ENCODE data around the gene MYLK.
A peak's percentile ranks its signal among the peaks of the same experiment; 100 is the strongest.
"Not testable (repeated sequence)": the region's sequence is repeated elsewhere in the genome, so short reads cannot be mapped to it uniquely, and the experiment has no call there.

Gene MYLK

GRCh38 chr3:123884203-123884831 is at the start of gene MYLK:
Gene MYLK (minus strand): TSS chr3:123884332. CDS start chr3:123793841, 90,491 bp downstream.
- peak; percentile 24 for DNase-seq

DNA sequence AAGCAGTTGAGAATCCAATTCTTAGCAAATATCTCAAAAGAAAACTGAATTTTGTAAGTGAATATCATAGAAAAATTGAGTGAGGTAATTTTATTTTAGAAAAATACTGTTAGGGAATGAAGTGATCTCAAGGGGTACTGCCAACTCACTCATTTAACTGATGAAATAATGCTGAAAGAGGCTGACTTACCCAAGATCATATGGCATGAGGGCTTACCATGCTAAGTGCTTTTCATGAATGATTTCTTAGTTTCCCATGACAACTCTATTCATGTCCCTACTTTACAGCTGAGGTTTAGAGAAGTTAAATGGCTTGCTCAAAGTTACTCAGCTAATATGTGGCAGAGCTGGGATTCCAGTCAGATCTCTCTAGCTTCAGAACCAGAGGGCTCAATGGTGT is 46.3 kb upstream of the MYLK start:
- DNase-seq: no peak

DNA sequence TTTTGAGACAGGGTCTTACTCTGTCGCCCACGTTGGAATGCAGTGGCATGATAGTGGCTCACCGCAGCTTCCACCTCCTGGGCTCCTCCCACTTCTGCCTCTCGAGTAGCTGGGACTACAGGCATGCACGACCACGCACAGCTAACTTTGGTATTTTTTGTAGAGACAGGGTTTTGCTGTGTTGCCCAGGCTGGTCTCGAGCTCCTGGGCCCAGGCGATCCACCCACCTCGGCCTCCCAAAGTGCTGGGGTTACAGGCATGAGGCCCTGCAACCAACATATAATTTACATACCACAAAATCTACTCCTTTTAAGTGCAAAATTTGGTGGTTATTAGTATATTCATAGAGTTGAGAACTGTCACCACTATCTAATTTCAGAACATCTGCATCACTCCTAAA is 45.2 kb upstream of the MYLK start:
- no peak for DNase-seq

GRCh38 chr3:123926396-123926795 is 42.3 kb upstream of the MYLK start:
- DNase-seq: no peak

- no peak for DNase-seq
Measured at GRCh38 chr3:123920868-123921267, 36.7 kb upstream of the MYLK start.

DNA sequence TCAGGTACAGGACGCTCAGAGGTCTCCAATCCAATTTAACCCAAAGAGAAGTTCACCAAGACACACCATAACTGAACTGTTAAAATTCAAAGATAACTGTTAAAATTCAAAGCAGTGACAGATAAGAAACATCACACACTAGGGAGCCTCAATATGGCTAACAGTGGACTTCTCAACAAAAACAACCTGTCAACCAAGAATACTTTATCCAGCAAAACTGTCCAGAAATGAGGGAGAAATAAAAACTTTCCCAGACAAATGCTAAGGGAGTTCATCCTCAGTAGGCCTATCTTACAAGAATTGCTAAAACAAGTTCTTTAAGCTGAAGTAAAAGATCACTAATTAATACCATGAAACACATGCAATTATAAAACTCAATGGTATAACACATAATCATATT is 36.3 kb upstream of the MYLK start:
- no peak for DNase-seq

DNA sequence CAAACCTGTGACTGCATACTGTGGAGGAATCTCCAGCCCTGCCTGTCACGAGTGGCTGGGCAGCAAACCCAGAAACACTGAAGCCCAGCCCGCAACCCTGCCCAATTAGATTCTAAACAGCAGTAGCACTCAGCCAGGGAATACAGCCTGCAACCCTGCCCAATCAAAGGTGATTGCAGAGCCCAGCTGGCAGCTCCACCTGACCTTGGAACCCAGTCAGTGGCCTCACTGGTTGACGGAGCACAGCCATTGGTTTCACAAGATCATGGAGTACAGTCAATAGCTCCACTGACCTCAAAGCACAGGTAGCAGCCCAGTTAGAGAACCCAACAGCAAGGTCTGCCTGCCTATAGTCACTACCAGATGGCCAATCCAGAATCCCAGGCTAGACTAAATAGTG is 35.2 kb upstream of the MYLK start:
- DNase-seq: no peak

DNA sequence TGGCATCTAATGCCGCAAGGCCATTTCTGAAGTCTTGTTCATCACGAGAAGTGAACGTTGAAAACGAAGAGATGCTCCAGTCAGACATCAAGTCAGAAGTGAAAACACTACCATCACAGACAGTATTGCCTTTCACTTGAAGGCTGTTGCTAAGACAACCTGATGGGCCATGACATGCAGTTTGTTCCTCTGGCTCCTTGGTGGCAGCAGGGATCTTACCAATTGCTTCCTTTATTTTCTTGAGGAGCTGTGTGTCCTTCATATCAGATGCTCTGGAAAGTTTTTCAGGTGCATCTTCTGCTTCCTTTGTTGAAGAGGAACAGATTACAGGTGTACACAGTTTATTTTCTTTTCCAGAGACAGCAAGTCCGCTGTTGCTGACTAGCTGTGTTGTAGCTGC is 30.7 kb upstream of the MYLK start:
- DNase-seq: no peak

DNA sequence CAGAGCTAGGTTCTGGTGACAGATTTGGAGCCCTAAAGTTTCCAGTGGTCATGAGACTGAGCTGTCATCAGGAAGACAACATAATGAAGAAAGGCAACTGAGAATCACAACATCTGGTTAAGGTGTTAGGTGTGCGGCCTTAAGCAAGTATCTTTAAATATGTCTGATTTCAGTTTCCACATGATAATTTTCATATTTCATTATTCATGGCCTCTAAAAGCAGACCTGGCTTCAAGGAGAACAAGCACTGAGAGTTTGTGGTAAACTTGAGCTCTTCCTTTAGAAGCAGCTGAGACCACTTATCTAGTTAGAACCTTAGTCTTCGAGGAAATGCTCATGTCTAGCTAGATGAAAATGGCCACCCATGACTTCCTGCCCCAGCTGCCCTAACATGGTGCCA is 25.7 kb upstream of the MYLK start:
- no peak for DNase-seq

GRCh38 chr3:123907720-123908119 is 23.6 kb upstream of the MYLK start:
- DNase-seq: no peak

- DNase-seq: no peak
Measured at GRCh38 chr3:123899300-123899865, 15.3 kb upstream of the MYLK start.

DNA sequence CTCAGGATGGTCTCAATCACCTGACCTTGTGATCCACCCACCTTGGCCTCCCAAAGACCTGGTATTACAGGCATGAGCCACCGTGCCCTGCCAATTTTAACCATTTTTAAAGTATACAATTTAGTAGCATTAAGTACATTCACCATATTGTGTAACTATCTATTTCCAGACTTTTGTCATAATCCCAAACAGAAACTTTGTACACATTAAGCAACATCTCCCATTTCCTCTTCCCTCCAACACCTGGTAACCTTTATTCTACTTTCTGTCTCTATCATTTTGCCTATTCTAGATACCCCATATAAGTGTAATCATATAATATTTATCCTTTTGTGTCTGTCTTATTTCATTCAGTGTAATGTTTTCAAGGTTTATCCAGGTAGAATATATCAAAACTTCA is 8.9 kb upstream of the MYLK start:
- no peak for DNase-seq

DNA sequence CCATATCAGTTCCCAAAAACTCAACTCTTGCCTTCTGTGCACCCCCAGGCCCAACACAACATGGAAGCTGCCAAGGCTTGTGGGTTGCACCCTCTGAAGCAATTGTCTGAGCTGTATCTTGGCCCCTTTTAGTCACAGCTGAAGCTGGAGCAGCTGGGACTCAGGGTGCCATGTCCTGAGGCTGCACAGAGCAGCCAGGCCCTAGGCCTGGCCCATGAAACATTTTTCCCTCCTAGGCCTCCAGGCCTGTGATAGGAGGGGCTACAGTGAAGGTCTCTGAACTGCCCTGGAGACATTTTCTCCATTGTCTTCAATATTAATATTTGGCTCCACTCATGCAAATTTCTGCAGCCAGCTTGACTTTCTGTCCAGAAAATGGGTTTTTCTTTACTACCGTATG is 8.1 kb upstream of the MYLK start:
- no peak for DNase-seq

GRCh38 chr3:123890991-123891390 is 6.9 kb upstream of the MYLK start:
- DNase-seq: not testable (repeated sequence)

- DNase-seq: not testable (repeated sequence)
Measured at GRCh38 chr3:123890162-123890561, 6.0 kb upstream of the MYLK start.

- DNase-seq: no peak
Measured at GRCh38 chr3:123884993-123885392, 861 bp upstream of the MYLK start.

DNA sequence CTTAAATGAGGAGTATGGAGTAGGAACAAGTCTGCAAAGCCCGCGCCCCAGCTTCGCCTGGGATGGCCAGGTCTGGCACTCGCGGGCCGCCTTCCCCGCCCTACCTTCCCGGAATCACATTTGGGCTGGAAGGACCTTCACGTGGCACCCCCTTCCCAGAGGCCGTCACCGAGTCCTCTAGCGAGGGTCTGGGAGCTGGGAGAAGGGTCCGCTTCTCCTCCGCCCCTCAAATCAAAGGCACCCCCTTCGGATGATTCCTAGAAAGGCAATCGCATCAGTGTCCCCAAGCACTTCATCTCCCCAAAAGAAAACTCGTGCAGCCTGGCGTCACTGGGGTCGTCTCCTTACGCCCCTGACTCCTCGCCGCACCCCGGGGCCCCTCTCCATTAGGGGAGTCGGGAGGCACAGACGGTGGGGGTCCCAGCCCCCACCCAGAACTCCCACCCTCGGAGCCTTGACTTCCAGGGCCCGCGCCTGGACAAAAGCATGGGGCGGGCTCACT is 380 bp downstream of the MYLK start:
- no peak for DNase-seq

GRCh38 chr3:123883111-123883510 is 1.0 kb downstream of the MYLK start:
- no peak for DNase-seq

DNA sequence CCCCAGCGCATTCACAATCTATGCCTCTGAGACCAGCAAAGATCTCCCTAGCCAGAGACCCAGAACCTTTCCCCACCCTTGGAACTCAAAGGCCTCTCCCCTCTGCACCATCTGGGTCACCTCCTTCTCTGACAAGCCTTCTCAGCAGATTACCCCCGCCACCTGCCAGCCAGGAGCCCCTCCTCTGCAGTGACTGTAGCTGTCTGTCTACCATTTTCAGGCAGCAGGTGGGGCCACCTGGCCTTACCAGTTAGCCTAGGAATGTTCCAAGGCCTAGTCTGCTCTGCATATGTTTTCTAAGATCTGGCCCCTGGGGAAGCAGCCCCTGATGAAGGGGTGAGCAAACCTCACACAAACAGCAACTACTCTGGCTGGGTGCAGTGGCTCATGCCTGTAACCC is 2.4 kb downstream of the MYLK start:
- DNase-seq: no peak

DNA sequence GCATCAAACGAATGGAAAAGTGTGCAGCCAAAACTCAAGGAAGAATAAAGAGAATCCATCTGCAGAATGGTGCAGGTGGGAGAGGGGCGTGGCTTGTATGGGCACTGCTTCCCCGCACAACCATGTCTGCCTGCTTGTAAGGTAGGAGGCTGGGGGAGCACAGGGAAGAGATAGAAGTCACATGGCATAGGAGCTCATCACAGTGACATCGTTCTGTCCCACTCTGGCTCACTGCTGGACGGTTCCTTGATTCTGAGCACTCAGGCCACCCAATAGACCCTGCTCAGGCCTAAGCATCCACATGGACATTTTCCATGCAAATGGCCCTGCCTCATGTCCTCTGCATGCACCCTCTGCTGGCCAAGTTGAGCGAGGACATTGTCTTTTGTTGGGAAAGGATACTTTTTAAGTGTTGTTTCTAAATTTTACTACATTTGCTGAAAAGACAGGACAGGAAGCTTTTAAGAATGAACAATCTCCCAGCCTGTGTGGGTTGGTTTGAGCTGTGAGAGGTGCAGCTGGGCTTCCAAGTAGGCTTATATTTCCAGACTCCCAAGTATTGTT is 3.1 kb downstream of the MYLK start:
- no peak for DNase-seq

DNA sequence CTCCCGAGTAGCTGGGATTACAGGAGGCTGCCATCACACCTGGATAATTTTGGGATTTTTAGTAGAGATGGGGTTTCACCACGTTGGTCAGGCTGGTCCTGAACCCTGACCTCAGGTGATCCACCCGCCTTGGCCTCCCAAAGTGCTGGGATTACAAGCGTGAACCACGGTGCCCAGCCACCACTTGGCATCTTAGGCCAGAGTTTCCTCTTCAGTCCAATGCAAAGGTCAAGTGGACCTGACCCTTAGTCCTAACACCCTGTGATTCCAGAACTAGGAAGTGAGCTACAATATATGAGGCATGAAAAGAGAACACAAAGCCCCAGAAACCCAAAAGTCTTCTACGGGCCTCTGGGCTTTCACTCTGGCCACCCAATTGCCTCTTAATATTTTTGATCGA is 5.3 kb downstream of the MYLK start:
- DNase-seq: no peak

- no peak for DNase-seq
Measured at GRCh38 chr3:123877965-123878364, 6.2 kb downstream of the MYLK start.

GRCh38 chr3:123877466-123877865 is 6.7 kb downstream of the MYLK start:
- DNase-seq: no peak

DNA sequence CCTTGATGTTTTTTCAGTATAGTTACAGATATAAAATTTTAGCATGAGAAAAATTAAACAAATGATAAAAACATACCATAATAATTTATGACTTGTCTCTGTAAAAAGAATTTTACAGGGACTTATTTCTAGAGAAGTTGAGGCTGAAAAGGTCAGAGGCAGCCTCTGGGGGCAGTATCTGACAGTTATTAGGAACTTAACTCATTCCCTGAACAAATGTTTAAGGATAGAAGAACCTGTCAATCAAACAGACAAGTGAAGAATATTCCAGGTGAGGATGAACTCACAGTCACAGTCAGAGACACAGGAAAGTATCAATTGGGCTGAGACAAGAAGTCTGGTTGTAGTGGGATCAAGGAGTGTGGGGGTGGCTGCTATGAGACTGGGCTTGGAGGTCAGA is 7.3 kb downstream of the MYLK start:
- no peak for DNase-seq

DNA sequence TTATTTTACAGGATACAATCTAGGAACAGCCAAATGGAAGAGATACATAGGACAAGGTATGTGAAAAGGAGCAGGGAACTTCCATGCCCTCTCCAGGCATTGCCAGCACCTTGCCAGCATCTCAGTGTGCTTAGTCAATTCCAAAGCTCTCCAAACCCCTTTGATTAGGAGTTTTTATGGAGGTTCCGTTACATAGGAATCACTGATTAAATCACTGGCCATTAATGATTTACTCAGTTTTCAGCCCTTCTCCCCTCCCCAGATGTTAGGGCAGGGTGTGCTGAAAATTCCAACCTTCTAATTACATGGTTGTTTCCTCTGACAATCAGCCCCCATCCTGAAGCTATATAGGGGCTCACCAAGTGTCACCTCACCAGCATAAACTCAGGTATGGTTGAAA is 11.5 kb downstream of the MYLK start:
- DNase-seq: no peak
